GM13976 (cell line): ENCODE results near the gene FGFBP1.

Experiments used
- DNase-seq: peaks from one replicate; pipeline ENCODE4 v3.0.0; 2012; ENCODE audit warnings: low spot score
- in situ Hi-C: fragments of 300-500 bp; cut with MboI; formaldehyde crosslinking; loops from one replicate; pipeline ENCODE4 v1.12.0; 2022; ENCODE audit warnings: low sequenced_read_pairs, mixed read lengths, inconsistent platforms; ENCODE audit not compliant: unreplicated experiment
- TF ChIP-seq, protein P1 (sequence below): IDR thresholded peaks from 2 replicates; pipeline ENCODE4 v1.5.1; 2012; ENCODE audit warnings: borderline replicate concordance, mild to moderate bottlenecking; ENCODE audit not compliant: insufficient read depth; ENCODE audit errors: extremely low read depth, missing control alignments, control extremely low read depth

Gene FGFBP1

GRCh38 chr4:15938640-15939039, at the start of gene FGFBP1:
Gene FGFBP1, minus strand, starts transcription at chr4:15938740. Its CDS starts 2,108 bp downstream, at chr4:15936632.
- in situ Hi-C loops = no loop called here
- TF ChIP-seq, protein P1, sequence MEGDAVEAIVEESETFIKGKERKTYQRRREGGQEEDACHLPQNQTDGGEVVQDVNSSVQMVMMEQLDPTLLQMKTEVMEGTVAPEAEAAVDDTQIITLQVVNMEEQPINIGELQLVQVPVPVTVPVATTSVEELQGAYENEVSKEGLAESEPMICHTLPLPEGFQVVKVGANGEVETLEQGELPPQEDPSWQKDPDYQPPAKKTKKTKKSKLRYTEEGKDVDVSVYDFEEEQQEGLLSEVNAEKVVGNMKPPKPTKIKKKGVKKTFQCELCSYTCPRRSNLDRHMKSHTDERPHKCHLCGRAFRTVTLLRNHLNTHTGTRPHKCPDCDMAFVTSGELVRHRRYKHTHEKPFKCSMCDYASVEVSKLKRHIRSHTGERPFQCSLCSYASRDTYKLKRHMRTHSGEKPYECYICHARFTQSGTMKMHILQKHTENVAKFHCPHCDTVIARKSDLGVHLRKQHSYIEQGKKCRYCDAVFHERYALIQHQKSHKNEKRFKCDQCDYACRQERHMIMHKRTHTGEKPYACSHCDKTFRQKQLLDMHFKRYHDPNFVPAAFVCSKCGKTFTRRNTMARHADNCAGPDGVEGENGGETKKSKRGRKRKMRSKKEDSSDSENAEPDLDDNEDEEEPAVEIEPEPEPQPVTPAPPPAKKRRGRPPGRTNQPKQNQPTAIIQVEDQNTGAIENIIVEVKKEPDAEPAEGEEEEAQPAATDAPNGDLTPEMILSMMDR = no peak
- no peak for DNase-seq

DNA sequence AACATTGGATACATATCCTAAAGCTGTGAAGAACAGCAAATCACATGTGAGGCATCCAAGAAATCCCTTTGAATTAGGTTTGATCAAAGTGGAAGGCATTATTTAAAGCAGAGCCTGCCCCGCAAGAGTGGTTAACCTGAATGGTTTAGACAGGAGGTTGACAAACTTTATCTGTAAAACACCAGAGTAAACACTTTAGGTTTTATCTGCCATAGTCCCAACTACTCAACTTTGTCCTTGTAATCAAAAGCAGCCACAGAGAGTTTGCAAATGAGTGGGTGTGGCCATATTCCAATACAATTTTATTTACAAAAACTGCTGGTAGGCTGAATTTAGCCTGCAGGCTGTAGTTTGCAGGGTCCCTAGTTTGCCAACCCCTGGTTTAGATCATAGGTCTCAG, 49.7 kb upstream of the FGFBP1 start:
- DNase-seq = no peak
- TF ChIP-seq, protein P1 = no peak
- in situ Hi-C loops = loop anchor here (25.0 kb wide), 2 partner anchors 251 to 501 kb away; no protein-coding TSS in a partner anchor

- in situ Hi-C loops = loop anchor here (25.0 kb wide), 2 partner anchors 250 to 500 kb away; no protein-coding TSS in a partner anchor
These were observed 48.4 kb upstream of the FGFBP1 start for GRCh38 chr4:15986907-15987306.

GRCh38 chr4:15983610-15984009, 45.1 kb upstream of the FGFBP1 start:
- in situ Hi-C loops = loop anchor here (25.0 kb wide), 2 partner anchors 246 to 496 kb away; no protein-coding TSS in a partner anchor
- DNase-seq = no peak
- TF ChIP-seq, protein P1 = no peak

More at GRCh38 chr4:15986907-15987306, 48.4 kb upstream of the FGFBP1 start:
- no peak for DNase-seq
- TF ChIP-seq, protein P1 = no peak

GRCh38 chr4:15982842-15983524, 44.4 kb upstream of the FGFBP1 start:
- in situ Hi-C loops = loop anchor here (25.0 kb wide), 2 partner anchors 246 to 496 kb away; no protein-coding TSS in a partner anchor
- TF ChIP-seq, protein P1 = no peak

DNA sequence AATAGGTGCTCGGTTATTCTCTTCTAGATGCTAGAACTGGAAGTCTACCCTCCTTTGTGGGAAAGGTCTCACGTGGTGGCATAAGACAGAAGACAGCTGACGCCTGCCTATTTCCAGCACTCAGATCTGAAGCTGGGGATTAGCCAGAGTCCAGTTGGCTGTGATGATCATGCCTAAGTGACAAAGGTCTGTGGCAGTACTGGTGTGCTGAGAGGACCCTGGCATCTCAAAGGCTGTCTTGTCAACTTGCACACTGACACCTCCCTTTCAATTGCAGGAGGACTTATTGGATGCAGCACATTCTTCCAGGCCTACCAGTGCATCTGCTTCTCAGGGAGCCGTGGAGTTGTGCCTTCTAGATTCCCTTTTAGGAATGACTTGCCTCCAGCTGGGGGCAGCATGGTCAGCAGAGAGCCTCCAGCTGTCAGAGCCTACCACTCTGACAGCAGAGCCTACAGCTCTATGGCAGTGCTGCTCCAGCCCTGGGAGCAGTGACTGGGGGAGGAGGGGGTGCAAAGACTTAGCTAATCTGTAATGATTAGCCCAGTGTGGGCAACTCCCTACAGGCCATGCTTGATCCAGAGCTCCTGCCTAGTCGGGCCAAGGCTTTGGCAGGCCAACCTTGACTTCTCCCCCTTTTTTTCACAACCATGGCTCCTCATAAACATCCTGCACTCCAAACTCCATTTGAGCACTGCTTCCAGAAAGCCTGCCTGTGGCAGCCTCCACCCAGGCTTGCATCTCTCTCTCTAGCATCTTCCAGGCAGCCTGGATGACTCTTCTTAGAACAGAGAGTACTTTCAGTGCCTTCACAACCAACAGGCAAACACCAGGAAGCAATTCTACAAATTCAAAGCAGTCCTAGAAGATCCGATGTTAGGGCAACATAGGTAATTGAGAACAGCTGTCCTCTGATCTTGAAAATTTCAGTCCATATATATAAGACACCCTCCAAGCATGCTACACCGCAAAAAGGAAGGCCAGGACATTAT, 38.2 kb upstream of the FGFBP1 start:
- no peak for DNase-seq
- TF ChIP-seq, protein P1 = no peak
- in situ Hi-C loops = loop anchor here (25.0 kb wide), 2 partner anchors 239 to 489 kb away; no protein-coding TSS in a partner anchor

More at GRCh38 chr4:15982842-15983524, 44.4 kb upstream of the FGFBP1 start:
- no peak for DNase-seq
